Left ventricle myocardium inferior (tissue), 1 donor: ENCODE data around the gene SOX13. TPM values are rescaled to one million over a fixed set of nuclear protein-coding genes. Genes with fewer than 3 reads are reported as not detected.
"Not testable (repeated sequence)": the region's sequence is repeated elsewhere in the genome, so short reads cannot be mapped to it uniquely, and the experiment has no call there.

Source experiments
- DNase-seq: peaks from one replicate; pipeline ENCODE4 v3.0.0-alpha.2; 2020
- H3K27ac ChIP-seq: fragments of 200-600 bp; replicated peaks from 2 replicates; pipeline ENCODE4 v1.8.0; 2021
- H3K27me3 ChIP-seq: fragments of 200-600 bp; 2 replicates; pipeline ENCODE4 v1.8.0; 2021; ENCODE audit warnings: low read depth
- H3K36me3 ChIP-seq: fragments of 200-600 bp; 2 replicates; pipeline ENCODE4 v1.8.0; 2021
- H3K4me1 ChIP-seq: fragments of 200-600 bp; 2 replicates; pipeline ENCODE4 v1.8.0; 2021
- H3K4me3 ChIP-seq: fragments of 200-600 bp; 2 replicates; pipeline ENCODE4 v1.8.0; 2021; ENCODE audit warnings: mild to moderate bottlenecking, moderate library complexity
- H3K9me3 ChIP-seq: fragments of 200-600 bp; replicated peaks from 2 replicates; pipeline ENCODE4 v1.8.0; 2021
- CTCF ChIP-seq: fragments of 200-600 bp; IDR thresholded peaks from 2 replicates; pipeline ENCODE4 v1.8.0; 2021; ENCODE audit warnings: antibody characterized with exemption, mild to moderate bottlenecking, borderline replicate concordance
- intact Hi-C: fragments of 100-400 bp; cut with micrococcal nuclease; formaldehyde crosslinking; loops from one replicate; pipeline ENCODE4 v1.11.0; 2022
- total RNA-seq: library from RNA; stranded (reverse); fragmentation: NEBNext Ultra II Directional; extraction: Animal tissue kit (Norgen Biotek cat#: 25700); gene quantifications from one replicate; pipeline ENCODE4 v1.2.1, GENCODE V29; 2021
- donor health status: DM: no; HTN: yes; CAD: no; lungs with severe emphysema.

SOX13 gene
- total RNA-seq, 1 donor from 2014 or later, result 13.1 TPM

GRCh38 chr1:204042516-204042915 lies 30.4 kb upstream of the SOX13 start:
- no peaks in the 10 kb centered on the region for H3K27me3 ChIP-seq
- H3K27ac ChIP-seq, result peak overlapping the region; percentile 85
- no peaks in the 10 kb centered on the region for H3K9me3 ChIP-seq
- DNase-seq, result no peak
- intact Hi-C loops, result no loop called here
- no peak overlapping the region for H3K4me3 ChIP-seq
- H3K36me3 ChIP-seq, result no peaks in the 10 kb centered on the region
- no peak for TF ChIP-seq CTCF
- peaks cover 51% of the 10 kb centered on the region for H3K4me1 ChIP-seq

- Histone ChIP-seq H3K4me3 (no peak overlapping the region), H3K27me3 (no peaks in the 10 kb centered on the region), H3K27ac (peak overlapping the region; percentile 85), H3K4me1 (peaks cover 51% of the 10 kb centered on the region), H3K9me3 (no peaks in the 10 kb centered on the region), H3K36me3 (no peaks in the 10 kb centered on the region)
- TF ChIP-seq CTCF, result no peak
- DNase-seq, result no peak
- intact Hi-C loops, result no loop called here
Observed at GRCh38 chr1:204043680-204044079, 29.2 kb upstream of the SOX13 start.

GRCh38 chr1:204044448-204044847 lies 28.5 kb upstream of the SOX13 start:
- H3K4me1 ChIP-seq, result peaks cover 51% of the 10 kb centered on the region

GRCh38 chr1:204045430-204045829 lies 27.5 kb upstream of the SOX13 start:
- TF ChIP-seq CTCF, result no peak
- H3K27ac ChIP-seq, result peak overlapping the region; percentile 85
- H3K9me3 ChIP-seq, result no peaks in the 10 kb centered on the region
- no peaks in the 10 kb centered on the region for H3K36me3 ChIP-seq
- intact Hi-C loops, result no loop called here
- H3K27me3 ChIP-seq, result no peaks in the 10 kb centered on the region
- no peak overlapping the region for H3K4me3 ChIP-seq
- H3K4me1 ChIP-seq, result peaks cover 50% of the 10 kb centered on the region
- peak; percentile 51 for DNase-seq

More at GRCh38 chr1:204044448-204044847, 28.5 kb upstream of the SOX13 start:
- TF ChIP-seq CTCF, result no peak
- no peak overlapping the region for H3K4me3 ChIP-seq
- peak overlapping the region; percentile 85 for H3K27ac ChIP-seq
- intact Hi-C loops, result no loop called here
- H3K9me3 ChIP-seq, result no peaks in the 10 kb centered on the region
- no peaks in the 10 kb centered on the region for H3K27me3 ChIP-seq
- H3K36me3 ChIP-seq, result no peaks in the 10 kb centered on the region
- no peak for DNase-seq

- H3K36me3 ChIP-seq, result no peaks in the 10 kb centered on the region
- H3K4me3 ChIP-seq, result no peak overlapping the region
- H3K27me3 ChIP-seq, result no peaks in the 10 kb centered on the region
- peak overlapping the region; percentile 85 for H3K27ac ChIP-seq
- intact Hi-C loops, result no loop called here
- H3K4me1 ChIP-seq, result peaks cover 41% of the 10 kb centered on the region
- TF ChIP-seq CTCF, result no peak
- H3K9me3 ChIP-seq, result no peaks in the 10 kb centered on the region
- DNase-seq, result no peak
Observed at GRCh38 chr1:204046346-204046745, 26.6 kb upstream of the SOX13 start.

GRCh38 chr1:204048796-204049195 lies 24.1 kb upstream of the SOX13 start:
- intact Hi-C loops, DNase-seq, H3K27ac ChIP-seq, H3K36me3 ChIP-seq, H3K4me3 ChIP-seq, H3K27me3 ChIP-seq, H3K9me3 ChIP-seq: not testable (repeated sequence)
- peaks cover 17% of the 10 kb centered on the region for H3K4me1 ChIP-seq
